Esophagus muscularis mucosa (tissue), 4 donors: Measurements from ENCODE around the gene KNOP1. TPM values are rescaled to one million over a fixed set of nuclear protein-coding genes. Genes with fewer than 3 reads are reported as not detected.

Experiments
- DNase-seq: peaks from one replicate; pipeline ENCODE4 v3.0.0-alpha.2; 2017; ENCODE audit errors: extremely low spot score
- H3K27ac ChIP-seq, 4 donors: fragments of 200-600 bp; sonication (generic); replicated peaks in 1 of 4; 1 replicate in 3 of 4; 2 replicates in 1 of 4; pipeline ENCODE4 v1.5.1; 2016 to 2019; ENCODE audit warnings: mild to moderate bottlenecking in 1 of 4
- H3K27me3 ChIP-seq, 4 donors: fragments of 200-600 bp; sonication (generic); one replicate each; pipeline versions ENCODE4 v1.5.1 to v1.6.0; 2016 to 2019
- H3K36me3 ChIP-seq, 4 donors: fragments of 200-600 bp; sonication (generic); one replicate each; pipeline ENCODE4 v1.5.1; 2016 to 2019
- H3K4me1 ChIP-seq, 4 donors: fragments of 200-600 bp; sonication (generic); one replicate each; pipeline ENCODE4 v1.5.1; 2016 to 2019
- H3K4me3 ChIP-seq, 4 donors: fragments of 200-600 bp; sonication (generic); 1 replicate in 2 of 4; 2 replicates in 2 of 4; pipeline ENCODE4 v1.5.1; 2016 to 2019; ENCODE audit warnings: mild to moderate bottlenecking in 4 of 4, moderate library complexity in 1 of 4
- H3K9me3 ChIP-seq, 4 donors: fragments of 200-600 bp; sonication (generic); 1 replicate in 3 of 4; 2 replicates in 1 of 4; pipeline ENCODE4 v1.5.1; 2016 to 2019
- CTCF ChIP-seq, 3 experiments: fragments of 200-600 bp in 2 of 3; fragments of 450-650 bp in 1 of 3; sonication (generic) in 2 of 3; IDR thresholded peaks; one replicate each; pipeline ENCODE4 v1.5.1; 2017 to 2019; ENCODE audit warnings: antibody characterized with exemption in 3 of 3, mild to moderate bottlenecking in 2 of 3, moderate library complexity in 1 of 3
- EP300 ChIP-seq: sonication (generic); formaldehyde crosslinking; IDR thresholded peaks from one replicate; pipeline ENCODE4 v1.6.1; 2017; ENCODE audit warnings: antibody characterized with exemption
- POLR2A ChIP-seq: fragments of 450-650 bp; IDR thresholded peaks from one replicate; pipeline ENCODE4 v1.6.1; 2017; ENCODE audit warnings: antibody characterized with exemption, moderate library complexity, mild to moderate bottlenecking, low read depth
- POLR2AphosphoS5 ChIP-seq, 2 donors: sonication (generic); formaldehyde crosslinking; IDR thresholded peaks; one replicate each; pipeline ENCODE4 v1.6.1; 2017; ENCODE audit warnings: antibody characterized with exemption in 2 of 2
- WGBS: methylation state at CpG from one replicate; pipeline ENCODE4 v1.1.5; 2018; 5-methylcytosine and 5-hydroxymethylcytosine counted together
- intact Hi-C: fragments of 100-400 bp; cut with DNase I; formaldehyde crosslinking; loops from one replicate; pipeline ENCODE4 v1.15.1; 2023
- total RNA-seq, 4 donors: library from RNA; depleted of rRNA; stranded (reverse); fragments of >200 nt; gene quantifications; one replicate each; pipeline versions ENCODE4 v1.1.0 to v1.2.1, GENCODE V29; 2016

KNOP1 gene
- total RNA-seq, 4 donors from 2014 or later, result 7.3 to 9.9 (median 9.1) TPM

GRCh38 chr16:19754644-19755036, 36.6 kb upstream of the KNOP1 start:
- no peak overlapping the region for H3K4me3 ChIP-seq
- WGBS, result 75% methylated on average over 1 of the region's 1 CpG
- intact Hi-C loops, result no loop called here

DNA sequence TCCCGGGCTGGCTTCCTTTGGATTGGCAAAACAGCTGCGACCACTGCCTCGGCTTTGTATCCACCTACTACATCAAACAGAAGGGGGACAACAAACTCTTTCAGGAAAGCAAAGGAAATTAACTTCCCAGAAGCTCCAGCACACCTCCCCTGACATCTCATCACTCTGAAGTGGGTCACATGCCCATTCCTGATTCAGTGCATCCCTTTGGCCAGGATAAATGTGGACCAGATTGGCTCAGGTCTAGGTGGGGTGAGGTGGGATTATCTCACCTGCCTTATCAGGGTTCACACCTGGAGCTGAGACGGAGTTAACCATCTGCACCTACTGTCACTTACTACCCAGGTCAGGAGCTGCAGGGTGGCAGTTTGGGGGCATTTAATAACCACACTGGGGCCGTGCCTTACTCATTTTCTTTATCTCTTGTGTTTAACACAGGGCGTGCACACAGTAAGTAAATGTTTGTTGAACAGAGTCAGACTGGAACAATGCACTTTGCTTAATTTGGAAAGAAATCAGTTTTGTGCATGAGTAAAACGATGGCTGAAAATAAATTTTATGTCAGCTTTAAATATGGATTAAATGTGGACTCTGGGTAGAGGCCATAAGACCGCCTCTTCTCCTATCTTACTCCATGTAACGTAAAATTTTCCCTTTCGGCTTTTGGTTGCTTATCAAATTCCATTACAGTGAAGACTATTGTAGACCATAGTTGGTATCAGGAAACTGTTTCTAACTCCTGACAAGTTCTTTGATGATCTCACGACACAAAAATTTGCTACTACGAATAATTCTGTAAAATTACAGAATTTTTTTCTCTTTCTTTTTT, 36.0 kb upstream of the KNOP1 start:
- WGBS, result 81% methylated on average over 11 of the region's 12 CpGs
- intact Hi-C loops, result no loop called here

More at GRCh38 chr16:19754644-19755036, 36.6 kb upstream of the KNOP1 start:
- no peaks in the 10 kb centered on the region for H3K36me3 ChIP-seq
- TF ChIP-seq POLR2AphosphoS5 (IDR thresholded peaks at IDR 0.05) (no peak), CTCF (IDR thresholded peaks at IDR 0.05) (no peak)
- peaks cover 0 to 29% (median 13%) of the 10 kb centered on the region in 4 donors for H3K4me1 ChIP-seq
- no peaks in the 10 kb centered on the region for H3K27me3 ChIP-seq
- DNase-seq, result no peak
- H3K27ac ChIP-seq, result peak overlapping the region in 3 of 4 donors; percentile 14 to 33 (median 21)
- no peaks in the 10 kb centered on the region for H3K9me3 ChIP-seq

DNA sequence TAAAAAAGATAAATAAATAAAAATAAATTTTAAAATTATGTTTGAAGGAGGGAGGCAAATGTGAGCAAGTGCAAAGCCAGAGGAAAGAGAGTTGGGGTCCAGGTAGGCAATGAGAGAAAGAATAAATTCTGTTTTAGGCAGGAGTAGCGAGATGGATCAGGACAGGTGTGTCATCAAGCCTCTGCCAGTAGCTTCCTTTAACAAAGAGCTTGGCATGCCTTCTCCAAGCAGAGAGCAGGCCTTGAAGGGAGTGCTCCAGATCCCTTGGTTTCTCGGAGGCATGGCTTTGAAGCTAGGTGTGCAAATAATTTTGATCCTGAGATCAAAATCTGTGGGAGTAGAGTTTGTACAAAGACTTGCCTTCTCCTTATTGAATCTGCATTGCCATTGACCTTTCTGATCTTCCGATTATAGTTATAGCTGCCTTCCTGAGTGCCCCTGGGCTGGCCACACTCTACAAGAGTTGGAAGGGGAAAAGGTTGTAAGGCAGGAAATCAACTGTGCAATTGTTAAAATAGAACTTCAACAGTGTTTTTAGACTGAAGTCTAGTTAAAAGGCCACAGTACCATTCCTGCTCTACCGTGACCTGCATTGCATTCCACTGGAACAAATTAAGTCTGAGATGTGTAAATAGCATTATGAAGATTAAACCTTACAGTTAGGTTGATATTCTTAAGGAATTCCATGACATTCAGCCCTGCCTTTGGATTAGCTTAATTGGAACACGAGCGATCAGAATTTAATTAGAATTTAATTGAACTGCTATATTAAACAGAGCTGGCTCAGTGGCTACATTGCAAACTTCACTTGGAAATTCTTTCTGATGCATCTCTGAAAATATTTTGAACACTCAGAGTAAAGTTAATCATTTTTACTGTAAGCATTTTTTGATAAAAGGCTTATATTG, 33.7 kb upstream of the KNOP1 start:
- Histone ChIP-seq H3K36me3 (no peaks in the 10 kb centered on the region), H3K4me1 (peaks cover 0 to 17% (median 10%) of the 10 kb centered on the region in 4 donors), H3K4me3 (no peak overlapping the region), H3K27me3 (no peaks in the 10 kb centered on the region), H3K27ac (no peak overlapping the region), H3K9me3 (no peaks in the 10 kb centered on the region)
- intact Hi-C loops, result no loop called here
- TF ChIP-seq POLR2AphosphoS5 (IDR thresholded peaks at IDR 0.05) (no peak), CTCF (IDR thresholded peaks at IDR 0.05) (no peak), POLR2A (no peak), EP300 (no peak)
- no peak for DNase-seq
- WGBS, result 83% methylated on average over 6 of the region's 6 CpGs

More for the DNA sequence above, 36.0 kb upstream of the KNOP1 start:
- no peak for DNase-seq
- Histone ChIP-seq H3K36me3 (no peaks in the 10 kb centered on the region), H3K4me3 (no peak overlapping the region), H3K4me1 (peaks cover 0 to 29% (median 18%) of the 10 kb centered on the region in 4 donors), H3K27me3 (no peaks in the 10 kb centered on the region), H3K9me3 (no peaks in the 10 kb centered on the region), H3K27ac (peak overlapping the region; percentile 33 to 50 (median 39))
- TF ChIP-seq EP300 (no peak), POLR2A (no peak), POLR2AphosphoS5 (IDR thresholded peaks at IDR 0.05) (no peak), CTCF (IDR thresholded peaks at IDR 0.05) (no peak)

- Histone ChIP-seq H3K27ac (no peak overlapping the region), H3K4me3 (no peak overlapping the region), H3K9me3 (no peaks in the 10 kb centered on the region), H3K36me3 (no peaks in the 10 kb centered on the region), H3K4me1 (peaks cover 8 to 21% (median 18%) of the 10 kb centered on the region in 4 donors), H3K27me3 (no peaks in the 10 kb centered on the region)
- TF ChIP-seq CTCF (IDR thresholded peaks at IDR 0.05) (no peak), EP300 (no peak)
- intact Hi-C loops, result no loop called here
- WGBS, result 97% methylated on average over 4 of the region's 4 CpGs
- no peak for DNase-seq
Observed at GRCh38 chr16:19749571-19750080, 31.6 kb upstream of the KNOP1 start.
